Endothelial cell of umbilical vein (primary cell): Measurements from ENCODE around the gene NEDD4L. TPM values are rescaled to one million over a fixed set of nuclear protein-coding genes. Genes with fewer than 3 reads are reported as not detected.

Experiments
- BruUV-seq: library from RNA; stranded (reverse); fragments of 400-500 nt; replicated peaks from 2 replicates; lab custom pipeline; 2021; lab: Mats Ljungman, UMichigan
- CTCF ChIA-PET: fragments of 300-600, 350-600 bp; sonication (Branson Sonifier 250); formaldehyde crosslinking; loops from one replicate; lab custom pipeline; 2021; ENCODE audit warnings: antibody characterized with exemption, inconsistent platforms; lab: Charles Lee
- POLR2A ChIA-PET: fragments of 300-600, 350-600 bp; sonication (Branson Sonifier 250); formaldehyde crosslinking; loops from one replicate; lab custom pipeline; 2021; ENCODE audit warnings: antibody characterized with exemption, inconsistent platforms; lab: Charles Lee
- DNase-seq: peaks from one replicate; pipeline ENCODE4 v3.0.0-alpha.2; 2011; ENCODE audit warnings: low read depth, low spot score
- FAIRE-seq: peaks from 2 replicates; lab custom pipeline; 2011; peaks lifted over from hg19 to GRCh38; lab: Jason Lieb, UNC
- H2AFZ ChIP-seq: 2 replicates; pipeline ENCODE4 v1.6.0; 2012; ENCODE audit warnings: low read depth, low read length, control low read depth, inconsistent platforms
- H3K27ac ChIP-seq: 2 replicates; pipeline ENCODE4 v1.5.1; 2011; ENCODE audit warnings: low read depth, mild to moderate bottlenecking, control low read depth, low read length, moderate library complexity; ENCODE audit not compliant: insufficient read depth
- H3K27me3 ChIP-seq, 2 experiments: 2 replicates each; pipeline versions ENCODE4 v1.6.0 to v1.6.1; 2011; ENCODE audit warnings: low read length in 2 of 2, mixed read lengths in 1 of 2; ENCODE audit not compliant: control insufficient read depth in 2 of 2, insufficient read depth in 2 of 2
- H3K36me3 ChIP-seq, 2 experiments: 2 replicates in 1 of 2; 3 replicates in 1 of 2; pipeline ENCODE4 v1.5.1; 2011; ENCODE audit warnings: low read length in 2 of 2, mild to moderate bottlenecking in 1 of 2, moderate library complexity in 1 of 2; ENCODE audit not compliant: control insufficient read depth in 2 of 2, insufficient read depth in 2 of 2; ENCODE audit errors: extremely low read depth in 1 of 2
- H3K4me1 ChIP-seq: 3 replicates; pipeline ENCODE4 v1.5.1; 2011; ENCODE audit warnings: mild to moderate bottlenecking, low read length; ENCODE audit not compliant: control insufficient read depth, insufficient read depth; ENCODE audit errors: extremely low read depth
- H3K4me2 ChIP-seq: 2 replicates; pipeline ENCODE4 v1.6.1; 2011; ENCODE audit warnings: low read length, control low read depth, mixed read lengths; ENCODE audit not compliant: insufficient read depth
- H3K4me3 ChIP-seq, 3 experiments: fragments of 200-600 bp in 1 of 3; sonication (generic), shearing (Covaris generic) in 1 of 3; replicated peaks in 1 of 3; 2 replicates each; pipeline ENCODE4 v1.5.1; 2011 to 2016; ENCODE audit warnings: control low read depth in 3 of 3, low read length in 3 of 3, mild to moderate bottlenecking in 2 of 3, inconsistent platforms in 1 of 3, low read depth in 1 of 3, moderate library complexity in 1 of 3; ENCODE audit not compliant: insufficient read depth in 1 of 3
- H3K79me2 ChIP-seq: 2 replicates; pipeline ENCODE4 v1.6.0; 2012; ENCODE audit warnings: low read length, inconsistent platforms; ENCODE audit not compliant: control insufficient read depth, insufficient read depth
- H3K9ac ChIP-seq: replicated peaks from 2 replicates; pipeline ENCODE3; 2011; ENCODE audit warnings: low read length, control low read depth; ENCODE audit not compliant: insufficient read depth; ENCODE audit errors: extremely low read depth
- H3K9me1 ChIP-seq: replicated peaks from 3 replicates; pipeline ENCODE4 v1.6.0; 2011; ENCODE audit warnings: mild to moderate bottlenecking, low read length; ENCODE audit not compliant: control insufficient read depth, insufficient read depth; ENCODE audit errors: extremely low read depth
- H3K9me3 ChIP-seq: replicated peaks from 2 replicates; pipeline ENCODE4 v1.5.1; 2012; ENCODE audit warnings: low read length, inconsistent platforms; ENCODE audit not compliant: control insufficient read depth, insufficient read depth
- H4K20me1 ChIP-seq: replicated peaks from 2 replicates; pipeline ENCODE3; 2011; ENCODE audit warnings: mild to moderate bottlenecking, low read length; ENCODE audit not compliant: control insufficient read depth, insufficient read depth; ENCODE audit errors: extremely low read depth
- CTCF ChIP-seq, 2 donors: IDR thresholded peaks; 1 replicate in 1 of 2; 2 replicates in 1 of 2; pipeline ENCODE4 v1.5.1; 2011; ENCODE audit warnings: low read length in 2 of 2, mild to moderate bottlenecking in 2 of 2, moderate library complexity in 2 of 2, control low read depth in 1 of 2, inconsistent platforms in 1 of 2, low read depth in 1 of 2; ENCODE audit not compliant: insufficient read depth in 1 of 2; ENCODE audit errors: extremely low read depth in 1 of 2
- EZH2 ChIP-seq: IDR thresholded peaks from 2 replicates; pipeline ENCODE4 v1.6.1; 2012; ENCODE audit warnings: borderline replicate concordance, low read depth, mild to moderate bottlenecking, moderate library complexity, low read length, inconsistent platforms; ENCODE audit not compliant: severe bottlenecking
- FOS ChIP-seq: IDR thresholded peaks from 2 replicates; pipeline ENCODE4 v1.6.1; 2011; ENCODE audit warnings: mild to moderate bottlenecking, low read length, moderate library complexity, borderline replicate concordance; ENCODE audit not compliant: insufficient read depth
- GATA2 ChIP-seq: IDR thresholded peaks from 2 replicates; pipeline ENCODE4 v1.7.0; 2011; ENCODE audit warnings: low read depth, mild to moderate bottlenecking, moderate library complexity, mixed read lengths, low read length; ENCODE audit not compliant: insufficient read length, insufficient read depth
- JUN ChIP-seq: IDR thresholded peaks from 2 replicates; pipeline ENCODE4 v1.6.1; 2011; ENCODE audit warnings: borderline replicate concordance, low read depth; ENCODE audit not compliant: insufficient read length, insufficient read depth
- MAX ChIP-seq: IDR thresholded peaks from 2 replicates; pipeline ENCODE4 v1.6.1; 2011; ENCODE audit not compliant: insufficient read depth, insufficient read length
- MYC ChIP-seq: IDR thresholded peaks from one replicate; pipeline ENCODE4 v1.6.1; 2011; ENCODE audit warnings: mild to moderate bottlenecking, low read depth, low read length
- POLR2A ChIP-seq: IDR thresholded peaks from 2 replicates; pipeline ENCODE4 v1.6.1; 2012; ENCODE audit warnings: low read depth, mild to moderate bottlenecking, control low read depth, low read length
- POLR2AphosphoS5 ChIP-seq: IDR thresholded peaks from 2 replicates; pipeline ENCODE4 v1.6.1; 2012; ENCODE audit warnings: low read depth, mild to moderate bottlenecking, control low read depth, low read length, moderate library complexity; ENCODE audit not compliant: insufficient read depth
- dilution Hi-C: fragments of 300-500 bp; cut with MboI; formaldehyde crosslinking; loops from one replicate; pipeline ENCODE4 v1.15.0; 2019; ENCODE audit warnings: low sequenced_read_pairs; ENCODE audit not compliant: extremely low pct_ligation_motif_present
- intact Hi-C: fragments of 100-400 bp; cut with micrococcal nuclease; formaldehyde crosslinking; loops from one replicate; pipeline ENCODE4 v1.10.0; 2022
- polyA plus RNA-seq, 4 experiments: library from polyadenylated mRNA; depleted of rRNA in 3 of 4; stranded (reverse) in 3 of 4; unstranded in 1 of 4; fragments of >200 nt; gene quantifications; 2 replicates each; pipeline versions ENCODE4 v1.2.1 to v1.2.3, GENCODE V29; 2011 to 2012; ENCODE audit warnings: missing spikeins in 1 of 4
- total RNA-seq: library from RNA; stranded (reverse); gene quantifications from 2 replicates; pipeline ENCODE4 v1.2.3, GENCODE V29; 2021

Gene NEDD4L
- total and polyA plus RNA-seq, 2 donors (not counting 3 experiments of a cell fraction or from before 2014, with no cell fraction given): 20.5 to 78.9 TPM

- Histone ChIP-seq H3K9me3 (no peaks in the 10 kb centered on the region), H3K36me3 (no peaks in the 10 kb centered on the region), H3K27ac (no peak overlapping the region), H3K4me2 (no peak overlapping the region), H3K79me2 (no peaks in the 10 kb centered on the region), H3K9ac (no peak overlapping the region), H4K20me1 (no peaks in the 10 kb centered on the region), H3K27me3 (peaks cover 0 to 3% of the 10 kb centered on the region in 2 experiments), H3K9me1 (no peaks in the 10 kb centered on the region), H2AFZ (no peak overlapping the region), H3K4me3 (no peak overlapping the region), H3K4me1 (no peaks in the 10 kb centered on the region)
- dilution Hi-C loops (no loop called here), intact Hi-C loops (no loop called here)
- no peak for TF ChIP-seq FOS
- no peak for TF ChIP-seq POLR2AphosphoS5
- no peak for TF ChIP-seq JUN
- TF ChIP-seq GATA2: no peak
- no peak for TF ChIP-seq POLR2A
- no peak for TF ChIP-seq CTCF (IDR thresholded peaks at IDR 0.05; ENCODE audit: extremely low read depth in 1 of 2, insufficient read depth in 1 of 2, low read depth in 1 of 2, low read length in 2 of 2)
- TF ChIP-seq EZH2: no peak
- TF ChIP-seq MAX: no peak
- TF ChIP-seq MYC: no peak
- POLR2A ChIA-PET: no interaction called here
- CTCF ChIA-PET: no interaction called here
- no TSS peak for BruUV-seq
- no peak for FAIRE-seq
- DNase-seq: no peak
Observed at GRCh38 chr18:58152891-58153290, 108.9 kb downstream of the NEDD4L start.
